Trophoblast cell (in vitro differentiated cells and primary cell): ENCODE measurements around the gene OBSL1.
A peak's percentile ranks its signal among the peaks of the same experiment; 100 is the strongest.

Experiments
- DNase-seq, 2 donors: peaks; one replicate each; pipeline ENCODE4 v3.0.0-alpha.2; 2016
- H2AFZ ChIP-seq: 2 replicates; pipeline ENCODE4 v1.6.1; 2013; ENCODE audit warnings: low read length, moderate library complexity, mild to moderate bottlenecking; ENCODE audit not compliant: insufficient read depth, poor library complexity
- H2AK5ac ChIP-seq: 2 replicates; pipeline ENCODE4 v1.6.1; 2013; ENCODE audit warnings: mild to moderate bottlenecking, low read length
- H2BK120ac ChIP-seq: 2 replicates; pipeline ENCODE4 v1.6.1; 2013; ENCODE audit warnings: low read length, mild to moderate bottlenecking, moderate library complexity; ENCODE audit not compliant: insufficient read depth, poor library complexity
- H2BK12ac ChIP-seq: 2 replicates; pipeline ENCODE4 v1.6.1; 2013; ENCODE audit warnings: mild to moderate bottlenecking, low read length, moderate library complexity
- H2BK5ac ChIP-seq: 2 replicates; pipeline ENCODE4 v1.6.1; 2013; ENCODE audit warnings: low read length, low read depth, moderate library complexity, mild to moderate bottlenecking; ENCODE audit not compliant: poor library complexity
- H3K14ac ChIP-seq: 2 replicates; pipeline ENCODE4 v1.6.1; 2013; ENCODE audit warnings: mild to moderate bottlenecking, low read length
- H3K18ac ChIP-seq: 2 replicates; pipeline ENCODE4 v1.6.1; 2013; ENCODE audit warnings: mild to moderate bottlenecking, low read length
- H3K23ac ChIP-seq: 2 replicates; pipeline ENCODE4 v1.6.1; 2013; ENCODE audit warnings: low read length
- H3K27ac ChIP-seq: 2 replicates; pipeline ENCODE4 v1.5.1; 2013; ENCODE audit warnings: low read depth, mild to moderate bottlenecking, inconsistent platforms, low read length, moderate library complexity
- H3K27me3 ChIP-seq: 2 replicates; pipeline ENCODE4 v1.6.1; 2013; ENCODE audit warnings: inconsistent platforms, mild to moderate bottlenecking, low read length, moderate library complexity; ENCODE audit not compliant: insufficient read depth
- H3K36me3 ChIP-seq, 2 experiments: 1 replicate in 1 of 2; 2 replicates in 1 of 2; pipeline ENCODE4 v1.6.1; 2013; ENCODE audit warnings: low read length in 2 of 2, mild to moderate bottlenecking in 2 of 2, moderate library complexity in 1 of 2; ENCODE audit not compliant: insufficient read depth in 2 of 2, control insufficient read depth in 1 of 2
- H3K4ac ChIP-seq: 2 replicates; pipeline ENCODE4 v1.6.1; 2013; ENCODE audit warnings: low read depth, mild to moderate bottlenecking, low read length, moderate library complexity
- H3K4me1 ChIP-seq, 2 experiments: 1 replicate in 1 of 2; 2 replicates in 1 of 2; pipeline ENCODE4 v1.6.1; 2013; ENCODE audit warnings: low read length in 2 of 2, mild to moderate bottlenecking in 2 of 2, moderate library complexity in 1 of 2; ENCODE audit not compliant: insufficient read depth in 2 of 2, control insufficient read depth in 1 of 2
- H3K4me2 ChIP-seq: 2 replicates; pipeline ENCODE4 v1.6.1; 2013; ENCODE audit warnings: inconsistent platforms, mild to moderate bottlenecking, low read length, moderate library complexity
- H3K4me3 ChIP-seq: 2 replicates; pipeline ENCODE4 v1.5.1; 2013; ENCODE audit warnings: mild to moderate bottlenecking, low read depth, low read length, inconsistent platforms
- H3K79me1 ChIP-seq: one replicate; pipeline ENCODE4 v1.6.1; 2013; ENCODE audit warnings: low read length
- H3K79me2 ChIP-seq: 2 replicates; pipeline ENCODE4 v1.6.1; 2013; ENCODE audit warnings: low read length, mild to moderate bottlenecking; ENCODE audit not compliant: control insufficient read depth, insufficient read depth, poor library complexity
- H3K9ac ChIP-seq: 2 replicates; pipeline ENCODE4 v1.6.1; 2013; ENCODE audit warnings: mild to moderate bottlenecking, low read length
- H3K9me3 ChIP-seq: 2 replicates; pipeline ENCODE4 v1.6.1; 2013; ENCODE audit warnings: low read depth, mild to moderate bottlenecking, control low read depth, inconsistent platforms, low read length; ENCODE audit not compliant: insufficient read depth
- H4K12ac ChIP-seq: 2 replicates; pipeline ENCODE4 v1.6.1; 2013; ENCODE audit warnings: low read depth, mild to moderate bottlenecking, low read length, moderate library complexity
- H4K8ac ChIP-seq: 2 replicates; pipeline ENCODE4 v1.6.1; 2013; ENCODE audit warnings: low read depth, mild to moderate bottlenecking, low read length, moderate library complexity
- H4K91ac ChIP-seq: one replicate; pipeline ENCODE4 v1.6.1; 2013; ENCODE audit warnings: low read depth, mild to moderate bottlenecking, low read length, moderate library complexity
- WGBS: extraction: QIAGEN DNeasy Blood & Tissue Kit; methylation state at CpG from one replicate; pipeline ENCODE4 v1.1.7; 2013; ENCODE audit warnings: missing lambda C conversion rate; ENCODE audit not compliant: insufficient read length, insufficient coverage; ENCODE audit errors: extremely low coverage; 5-methylcytosine and 5-hydroxymethylcytosine counted together

The OBSL1 gene

DNA sequence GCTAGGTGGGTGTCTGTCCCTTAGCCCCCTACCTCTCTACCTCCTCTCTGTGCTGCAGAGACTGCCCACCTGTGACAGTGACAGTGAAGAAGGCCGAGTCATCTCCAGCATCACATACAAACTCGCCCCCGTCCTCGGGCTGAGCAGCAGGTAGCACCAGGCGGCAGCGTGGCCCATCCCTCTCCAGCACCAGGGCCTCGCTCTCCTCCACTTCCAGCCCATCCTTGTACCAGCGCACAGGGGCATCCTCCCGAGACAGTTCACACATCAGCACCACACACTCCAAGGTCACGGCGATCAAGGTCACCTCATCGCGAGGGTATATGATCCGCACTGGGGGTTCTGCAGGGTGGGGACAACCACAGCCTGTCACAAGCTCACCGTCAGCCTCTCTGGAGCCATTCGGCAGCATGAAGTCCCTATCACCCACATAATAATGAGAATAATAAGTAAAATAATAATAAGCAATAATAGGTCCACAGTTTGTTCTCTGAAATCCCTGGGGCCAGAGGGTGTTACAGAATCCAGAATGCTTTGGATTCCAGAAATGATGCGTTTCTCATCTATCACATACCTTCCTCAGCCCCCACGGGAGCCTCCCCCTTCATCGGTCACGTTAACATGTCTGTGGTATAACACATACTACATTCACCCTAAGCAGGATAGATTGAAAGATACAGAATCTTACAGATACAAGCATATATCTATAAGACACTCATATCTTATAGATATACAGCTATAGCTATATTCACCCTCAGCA is 12.0 kb downstream of the OBSL1 start:
- H2AFZ ChIP-seq: no peak overlapping the region

DNA sequence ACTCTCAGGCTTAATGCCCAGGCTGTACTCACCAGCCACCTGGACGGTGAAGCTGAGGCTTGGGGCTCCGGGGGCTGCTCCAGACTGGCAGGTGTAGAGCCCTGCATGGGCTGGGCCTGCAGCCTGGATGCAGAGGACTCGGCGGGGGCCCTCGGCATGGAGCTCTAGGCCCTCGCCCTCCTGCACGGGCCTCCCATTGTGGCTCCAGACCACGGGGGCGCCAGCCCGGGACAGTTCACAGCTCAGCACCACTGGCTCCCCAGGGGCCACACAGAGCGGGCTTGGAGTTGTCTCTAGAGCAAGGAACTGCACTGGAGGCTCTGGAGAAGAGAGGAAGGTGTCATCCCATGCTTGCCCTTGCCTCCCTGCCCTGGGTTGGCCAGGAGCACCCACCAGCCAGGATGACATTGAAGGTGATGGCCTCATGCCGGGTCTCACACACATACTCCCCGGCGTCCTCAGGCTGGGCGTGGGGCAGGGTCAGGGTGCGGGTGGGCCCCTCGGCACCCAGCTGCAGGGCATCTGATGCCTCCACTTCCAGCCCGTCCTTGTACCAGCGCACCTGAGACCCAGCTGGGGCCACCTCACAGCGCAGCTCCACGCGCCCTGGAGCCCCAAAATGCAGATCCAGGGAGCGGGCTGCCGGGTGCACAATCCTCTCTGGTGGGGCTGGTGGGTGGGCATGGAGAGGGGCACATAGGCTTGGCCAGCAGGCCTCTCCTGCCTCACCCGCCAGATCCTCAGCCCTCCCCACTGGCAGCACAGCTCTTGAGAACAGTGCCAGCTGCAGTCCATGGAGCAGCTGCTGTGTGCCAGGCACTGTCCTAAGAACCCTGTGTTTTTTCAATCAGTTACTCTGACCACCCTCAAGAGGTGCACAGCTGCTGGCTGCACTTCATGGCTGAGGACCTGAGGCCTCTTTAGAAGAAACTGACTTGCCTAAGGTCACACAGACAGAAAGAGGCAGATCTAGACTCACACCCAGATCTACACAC is 13.3 kb downstream of the OBSL1 start:
- Histone ChIP-seq H3K79me2 (no peaks in the 10 kb centered on the region), H3K23ac (no peak overlapping the region), H3K18ac (no peak overlapping the region), H3K4me1 (peaks cover 23% of the 10 kb centered on the region in 2 experiments), H3K4me2 (no peak overlapping the region), H2AFZ (no peak overlapping the region), H4K8ac (no peak overlapping the region), H3K36me3 (peaks cover 54 to 62% of the 10 kb centered on the region in 2 experiments), H3K14ac (no peak overlapping the region), H4K91ac (no peak overlapping the region), H2BK120ac (no peak overlapping the region), H2BK12ac (no peak overlapping the region), H3K9ac (no peak overlapping the region), H3K4me3 (no peak overlapping the region), H2AK5ac (no peak overlapping the region), H4K12ac (no peak overlapping the region), H2BK5ac (no peak overlapping the region), H3K4ac (no peak overlapping the region), H3K9me3 (no peaks in the 10 kb centered on the region), H3K79me1 (peaks cover 11% of the 10 kb centered on the region), H3K27me3 (no peaks in the 10 kb centered on the region), H3K27ac (no peak overlapping the region)
- no CpG with 5 or more reads among the region's 25 CpGs for WGBS
- DNase-seq: no peak

More for the DNA sequence above, 12.0 kb downstream of the OBSL1 start:
- no peak overlapping the region for H3K23ac ChIP-seq
- no peak overlapping the region for H2BK5ac ChIP-seq
- no peak overlapping the region for H3K4ac ChIP-seq
- no peaks in the 10 kb centered on the region for H3K9me3 ChIP-seq
- H3K4me3 ChIP-seq: no peak overlapping the region
- H3K36me3 ChIP-seq: peaks cover 65 to 71% of the 10 kb centered on the region in 2 experiments
- peak in 1 of 2 donors; percentile 48 for DNase-seq
- H4K8ac ChIP-seq: no peak overlapping the region
- H3K27me3 ChIP-seq: no peaks in the 10 kb centered on the region
- no peak overlapping the region for H3K27ac ChIP-seq
- H2BK120ac ChIP-seq: no peak overlapping the region
- H2AK5ac ChIP-seq: no peak overlapping the region
- H3K79me1 ChIP-seq: peaks cover 11% of the 10 kb centered on the region
- no peak overlapping the region for H4K91ac ChIP-seq
- no peak overlapping the region for H3K18ac ChIP-seq
- no peak overlapping the region for H3K14ac ChIP-seq
- H3K9ac ChIP-seq: no peak overlapping the region
- no peak overlapping the region for H3K4me2 ChIP-seq
- H2BK12ac ChIP-seq: no peak overlapping the region
- H4K12ac ChIP-seq: no peak overlapping the region
- peaks cover 22% of the 10 kb centered on the region in 2 experiments for H3K4me1 ChIP-seq
- no CpG with 5 or more reads among the region's 20 CpGs for WGBS
- H3K79me2 ChIP-seq: no peaks in the 10 kb centered on the region

DNA sequence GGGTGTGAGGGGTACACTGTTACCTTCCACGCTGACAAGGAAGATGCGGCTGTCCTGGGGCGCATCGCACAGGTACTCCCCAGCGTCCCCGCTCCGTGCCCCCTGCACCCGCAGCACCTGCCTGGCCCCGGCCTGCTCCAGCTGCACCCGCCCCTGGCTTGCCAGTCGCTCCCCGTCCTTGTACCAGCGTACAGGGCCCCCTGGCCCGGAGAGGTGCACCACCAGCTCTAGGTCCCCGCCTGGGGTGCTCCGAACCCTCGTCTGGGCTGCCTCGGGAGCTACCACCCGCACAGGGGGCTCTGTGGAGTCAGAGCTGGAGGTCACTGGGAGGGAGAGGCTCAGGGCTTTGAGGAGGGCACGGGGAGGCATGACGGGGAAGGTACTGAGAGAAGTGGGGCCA is 14.0 kb downstream of the OBSL1 start:
- Histone ChIP-seq H3K4me3 (no peak overlapping the region), H3K27me3 (no peaks in the 10 kb centered on the region), H3K4me1 (peaks cover 21 to 24% of the 10 kb centered on the region in 2 experiments), H3K4me2 (no peak overlapping the region), H2BK120ac (no peak overlapping the region), H3K9me3 (no peaks in the 10 kb centered on the region), H4K12ac (no peak overlapping the region), H4K8ac (no peak overlapping the region), H3K14ac (no peak overlapping the region), H3K23ac (no peak overlapping the region), H2AK5ac (no peak overlapping the region), H3K9ac (no peak overlapping the region), H3K18ac (no peak overlapping the region), H3K4ac (no peak overlapping the region), H3K79me1 (peaks cover 12% of the 10 kb centered on the region), H4K91ac (no peak overlapping the region), H2BK5ac (no peak overlapping the region), H2BK12ac (no peak overlapping the region), H3K36me3 (peaks cover 46 to 54% of the 10 kb centered on the region in 2 experiments), H3K79me2 (no peaks in the 10 kb centered on the region), H2AFZ (no peak overlapping the region), H3K27ac (no peak overlapping the region)
- DNase-seq: no peak
- WGBS: no CpG with 5 or more reads among the region's 21 CpGs

DNA sequence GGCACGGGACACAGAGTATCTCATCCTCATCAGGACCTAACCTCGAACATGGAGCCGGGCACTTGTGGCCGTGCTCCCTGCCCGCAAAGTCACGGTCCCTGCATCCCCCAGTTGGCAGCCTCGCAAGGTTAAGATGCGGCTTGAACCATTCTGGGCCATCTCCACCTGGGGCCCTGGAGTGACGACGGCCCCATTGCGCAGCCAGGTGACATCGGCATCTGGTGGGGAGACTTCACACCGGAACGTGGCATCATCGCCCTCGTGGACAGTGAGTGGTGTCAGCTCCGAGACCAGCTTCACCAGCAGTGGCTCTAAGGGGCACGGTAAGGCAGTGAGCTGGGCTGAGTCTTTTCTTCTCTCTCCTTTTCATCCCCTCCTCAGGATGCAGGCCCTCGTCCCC is 14.9 kb downstream of the OBSL1 start:
- no peaks in the 10 kb centered on the region for H3K79me2 ChIP-seq
- H3K36me3 ChIP-seq: peaks cover 39 to 47% of the 10 kb centered on the region in 2 experiments
- H3K27me3 ChIP-seq: no peaks in the 10 kb centered on the region
- no peak overlapping the region for H4K8ac ChIP-seq
- H3K4ac ChIP-seq: no peak overlapping the region
- no peak overlapping the region for H3K27ac ChIP-seq
- no peak overlapping the region for H2BK5ac ChIP-seq
- H2BK120ac ChIP-seq: no peak overlapping the region
- H3K23ac ChIP-seq: no peak overlapping the region
- H3K4me3 ChIP-seq: peak overlapping the region; percentile 16
- H4K91ac ChIP-seq: no peak overlapping the region
- no peak overlapping the region for H3K4me2 ChIP-seq
- no peak overlapping the region for H2BK12ac ChIP-seq
- no peaks in the 10 kb centered on the region for H3K9me3 ChIP-seq
- peaks cover 9% of the 10 kb centered on the region for H3K79me1 ChIP-seq
- H3K9ac ChIP-seq: no peak overlapping the region
- DNase-seq: no peak
- WGBS: no CpG with 5 or more reads among the region's 19 CpGs
- H3K14ac ChIP-seq: no peak overlapping the region
- no peak overlapping the region for H3K18ac ChIP-seq
- H3K4me1 ChIP-seq: peaks cover 17 to 20% of the 10 kb centered on the region in 2 experiments
- no peak overlapping the region for H2AK5ac ChIP-seq
- no peak overlapping the region for H2AFZ ChIP-seq
- H4K12ac ChIP-seq: no peak overlapping the region
